Measurements from ENCODE around the gene FAM13A.
"Not testable (repeated sequence)": the region's sequence is repeated elsewhere in the genome, so short reads cannot be mapped to it uniquely, and the experiment has no call there.

The FAM13A gene

DNA sequence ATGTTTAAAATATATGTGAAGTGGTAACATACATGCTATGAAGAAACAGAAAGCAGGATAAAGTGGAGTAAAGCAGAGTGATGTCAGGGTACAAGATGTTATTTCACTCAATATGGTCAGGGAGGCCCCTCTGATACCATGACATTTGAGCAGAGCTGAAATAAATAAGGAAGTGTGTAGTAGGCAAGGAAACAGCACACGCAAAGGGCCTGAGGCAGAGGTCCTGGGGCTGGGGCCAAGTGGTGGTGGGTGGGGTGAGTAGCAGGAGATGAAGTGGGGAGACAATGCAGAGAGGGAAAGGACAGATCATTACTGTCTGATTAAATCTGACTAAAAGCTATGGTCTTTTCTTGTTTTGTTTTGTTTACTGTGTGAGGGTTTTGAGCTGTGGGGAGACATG is 61.1 kb downstream of the FAM13A start:
- CTCF ChIA-PET: no interaction called here
- TF ChIP-seq, protein P1, sequence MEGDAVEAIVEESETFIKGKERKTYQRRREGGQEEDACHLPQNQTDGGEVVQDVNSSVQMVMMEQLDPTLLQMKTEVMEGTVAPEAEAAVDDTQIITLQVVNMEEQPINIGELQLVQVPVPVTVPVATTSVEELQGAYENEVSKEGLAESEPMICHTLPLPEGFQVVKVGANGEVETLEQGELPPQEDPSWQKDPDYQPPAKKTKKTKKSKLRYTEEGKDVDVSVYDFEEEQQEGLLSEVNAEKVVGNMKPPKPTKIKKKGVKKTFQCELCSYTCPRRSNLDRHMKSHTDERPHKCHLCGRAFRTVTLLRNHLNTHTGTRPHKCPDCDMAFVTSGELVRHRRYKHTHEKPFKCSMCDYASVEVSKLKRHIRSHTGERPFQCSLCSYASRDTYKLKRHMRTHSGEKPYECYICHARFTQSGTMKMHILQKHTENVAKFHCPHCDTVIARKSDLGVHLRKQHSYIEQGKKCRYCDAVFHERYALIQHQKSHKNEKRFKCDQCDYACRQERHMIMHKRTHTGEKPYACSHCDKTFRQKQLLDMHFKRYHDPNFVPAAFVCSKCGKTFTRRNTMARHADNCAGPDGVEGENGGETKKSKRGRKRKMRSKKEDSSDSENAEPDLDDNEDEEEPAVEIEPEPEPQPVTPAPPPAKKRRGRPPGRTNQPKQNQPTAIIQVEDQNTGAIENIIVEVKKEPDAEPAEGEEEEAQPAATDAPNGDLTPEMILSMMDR (IDR thresholded peaks at IDR 0.05; ENCODE audit: control extremely low read depth, extremely low read depth, low read depth, missing control alignments): no peak
- POLR2A ChIA-PET: no interaction called here

DNA sequence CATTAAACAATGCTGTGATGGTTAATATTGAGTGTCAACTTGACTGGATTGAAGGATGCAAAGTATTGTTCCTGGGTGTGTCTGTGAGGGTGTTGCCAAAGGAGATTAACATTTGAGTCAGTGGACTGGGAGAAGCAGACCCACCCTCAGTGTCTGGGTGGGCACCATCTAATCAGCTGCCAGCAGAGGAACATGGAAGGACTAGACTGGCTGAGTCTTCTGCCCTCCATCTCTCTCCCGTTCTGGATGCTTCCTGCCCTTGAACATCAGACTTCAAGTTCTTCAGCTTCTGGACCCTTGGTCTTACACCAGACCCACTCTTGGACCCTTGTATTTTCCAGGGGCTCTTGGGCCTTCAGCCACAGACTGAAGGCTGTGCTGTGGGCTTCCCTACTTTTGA is 61.7 kb downstream of the FAM13A start:
- CTCF ChIA-PET; DNase-seq (ENCODE audit: extremely low spot score); POLR2A ChIA-PET: not testable (repeated sequence)

More for the DNA sequence above, 61.1 kb downstream of the FAM13A start:
- DNase-seq (ENCODE audit: extremely low spot score): no peak

DNA sequence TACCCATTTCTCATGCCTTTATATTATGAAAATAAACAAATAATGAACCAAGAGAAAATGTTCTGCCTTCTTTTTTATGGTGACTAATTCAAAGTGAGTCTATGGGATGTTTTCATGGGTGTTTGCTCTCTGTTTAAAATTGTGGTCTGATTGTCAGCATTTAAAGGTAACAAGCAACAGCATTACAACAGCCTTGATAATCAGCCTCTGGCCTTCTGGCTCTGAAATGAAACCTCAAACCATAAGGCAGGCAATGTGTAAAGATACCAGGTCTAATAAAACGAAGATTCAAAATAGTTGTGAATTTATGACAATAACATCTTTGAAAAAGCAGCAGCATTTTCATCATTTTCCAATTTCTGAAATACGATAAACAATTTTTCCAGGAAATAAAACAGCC is 63.7 kb downstream of the FAM13A start:
- no peak for DNase-seq (ENCODE audit: extremely low spot score)
- POLR2A ChIA-PET: no interaction called here
- TF ChIP-seq, protein P1 (IDR thresholded peaks at IDR 0.05; ENCODE audit: control extremely low read depth, extremely low read depth, low read depth, missing control alignments): no peak
- CTCF ChIA-PET: no interaction called here

- ChIA-PET CTCF (interaction anchor here (1.0 to 1.1 kb wide), 2 partner anchors 23 to 234 kb away, joined by 3 read pairs; no protein-coding TSS in a partner anchor), POLR2A (no interaction called here)
- TF ChIP-seq, protein P1 (IDR thresholded peaks at IDR 0.05; ENCODE audit: control extremely low read depth, extremely low read depth, low read depth, missing control alignments): no peak
- no peak for DNase-seq (ENCODE audit: extremely low spot score)
Observed at GRCh38 chr4:88991746-88992145, 65.2 kb downstream of the FAM13A start.

DNA sequence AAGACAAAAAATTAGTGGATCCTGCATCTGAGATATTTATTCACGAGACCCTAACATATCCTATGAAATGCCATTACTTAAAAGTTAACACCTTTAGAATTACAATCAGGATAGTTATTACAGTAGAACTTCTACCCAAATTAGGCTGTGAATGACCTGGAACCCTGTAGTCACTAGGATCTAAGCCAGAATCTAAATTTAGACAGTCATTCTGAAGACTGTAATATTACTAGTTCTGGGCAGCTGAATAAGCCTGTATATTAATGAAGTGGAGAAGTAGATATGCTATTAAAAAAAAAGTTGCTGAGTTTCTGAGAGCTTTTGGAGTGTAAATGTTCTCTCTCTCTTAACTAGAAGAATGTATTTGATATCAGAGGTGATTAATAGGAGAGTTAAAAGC is 67.0 kb downstream of the FAM13A start:
- TF ChIP-seq, protein P1 (IDR thresholded peaks at IDR 0.05; ENCODE audit: control extremely low read depth, extremely low read depth, low read depth, missing control alignments): no peak
- POLR2A ChIA-PET: no interaction called here
- CTCF ChIA-PET: no interaction called here
- no peak for DNase-seq (ENCODE audit: extremely low spot score)

- ChIA-PET CTCF (no interaction called here), POLR2A (no interaction called here)
- DNase-seq (ENCODE audit: extremely low spot score): no peak
- TF ChIP-seq, protein P1 (IDR thresholded peaks at IDR 0.05; ENCODE audit: control extremely low read depth, extremely low read depth, low read depth, missing control alignments): no peak
Observed at GRCh38 chr4:88985088-88985773, 71.8 kb downstream of the FAM13A start.

GRCh38 chr4:88982757-88983156 is 74.2 kb downstream of the FAM13A start:
- POLR2A ChIA-PET: no interaction called here
- TF ChIP-seq, protein P1 (IDR thresholded peaks at IDR 0.05; ENCODE audit: control extremely low read depth, extremely low read depth, low read depth, missing control alignments): no peak
- DNase-seq (ENCODE audit: extremely low spot score): no peak
- CTCF ChIA-PET: no interaction called here

All from GM10248 (cell line).